HEK293 (cell line): ENCODE results near the gene ZNF273.
"Not testable (repeated sequence)": the region's sequence is repeated elsewhere in the genome, so short reads cannot be mapped to it uniquely, and the experiment has no call there.

Experiments used
- CTCF ChIA-PET: fragments of 350-600 bp; formaldehyde crosslinking; extraction: SDS; loops from one replicate; lab custom pipeline; 2021; ENCODE audit warnings: antibody characterized with exemption; lab: Yijun Ruan, JAX
- POLR2A ChIA-PET: fragments of 300-600 bp; formaldehyde crosslinking; extraction: SDS; loops from one replicate; lab custom pipeline; 2020; ENCODE audit warnings: antibody characterized with exemption, inconsistent platforms; lab: Yijun Ruan, JAX
- H3K27ac ChIP-seq: fragments of 200-500 bp; sonication (Bioruptor generic); 2 replicates; pipeline ENCODE4 v1.5.1; 2014; ENCODE audit warnings: low read depth, low read length, control low read depth, inconsistent platforms; ENCODE audit errors: extremely low read depth
- H3K36me3 ChIP-seq, 2 experiments: fragments of 200-500 bp in 1 of 2; sonication (Bioruptor generic) in 1 of 2; 1 replicate in 1 of 2; 2 replicates in 1 of 2; pipeline ENCODE4 v1.5.1; 2014 to 2017; ENCODE audit warnings: inconsistent platforms in 2 of 2, low read length in 2 of 2; ENCODE audit not compliant: control insufficient read depth in 2 of 2, insufficient read depth in 1 of 2
- H3K4me1 ChIP-seq: fragments of 200-500 bp; sonication (Bioruptor generic); 2 replicates; pipeline ENCODE4 v1.5.1; 2014; ENCODE audit warnings: mild to moderate bottlenecking, low read length, inconsistent platforms; ENCODE audit not compliant: control insufficient read depth, insufficient read depth
- H3K4me3 ChIP-seq: 2 replicates; pipeline ENCODE4 v1.5.1; 2011; ENCODE audit warnings: low read depth, mild to moderate bottlenecking, control low read depth, low read length, moderate library complexity
- H3K9me3 ChIP-seq: fragments of 200-500 bp; sonication (Bioruptor generic); 2 replicates; pipeline ENCODE4 v1.5.1; 2014; ENCODE audit warnings: low read depth, low read length, inconsistent platforms; ENCODE audit not compliant: control insufficient read depth, insufficient read depth
- GLIS2 ChIP-seq: fragments of 450-650 bp; formaldehyde crosslinking; IDR thresholded peaks from 2 replicates; pipeline ENCODE4 v1.5.1; 2016; ENCODE audit warnings: missing biosample characterization, missing genetic modification characterization
- KLF1 ChIP-seq: fragments of 450-650 bp; formaldehyde crosslinking; IDR thresholded peaks from 2 replicates; pipeline ENCODE4 v1.5.1; 2016; ENCODE audit warnings: missing biosample characterization, missing genetic modification characterization
- SP3 ChIP-seq: fragments of 450-650 bp; formaldehyde crosslinking; IDR thresholded peaks from 2 replicates; pipeline ENCODE4 v1.5.1; 2016; ENCODE audit warnings: missing biosample characterization, missing genetic modification characterization
- ZBTB20 ChIP-seq: fragments of 450-650 bp; formaldehyde crosslinking; IDR thresholded peaks from 2 replicates; pipeline ENCODE4 v1.5.1; 2016; ENCODE audit warnings: missing biosample characterization, missing genetic modification characterization
- ZBTB48 ChIP-seq: fragments of 450-650 bp; formaldehyde crosslinking; IDR thresholded peaks from 2 replicates; pipeline ENCODE4 v1.5.1; 2016; ENCODE audit warnings: missing biosample characterization, missing genetic modification characterization
- ZBTB8A ChIP-seq: fragments of 450-650 bp; formaldehyde crosslinking; IDR thresholded peaks from 2 replicates; pipeline ENCODE4 v1.5.1; 2016; ENCODE audit warnings: missing biosample characterization, missing genetic modification characterization
- ZFHX2 ChIP-seq: fragments of 450-650 bp; formaldehyde crosslinking; conservative IDR thresholded peaks from 2 replicates; pipeline ENCODE4 v1.5.1; 2016; ENCODE audit warnings: missing biosample characterization, missing genetic modification characterization
- ZIC2 ChIP-seq: fragments of 450-650 bp; formaldehyde crosslinking; IDR thresholded peaks from 2 replicates; pipeline ENCODE4 v1.5.1; 2016; ENCODE audit warnings: missing biosample characterization, missing genetic modification characterization
- ZNF335 ChIP-seq: fragments of 450-650 bp; formaldehyde crosslinking; conservative IDR thresholded peaks from 2 replicates; pipeline ENCODE4 v1.5.1; 2016; ENCODE audit warnings: missing biosample characterization, missing genetic modification characterization
- ZNF561 ChIP-seq: fragments of 450-650 bp; IDR thresholded peaks from 2 replicates; pipeline ENCODE4 v1.5.1; 2018; ENCODE audit warnings: missing biosample characterization, missing genetic modification characterization, borderline replicate concordance
- ZNF623 ChIP-seq: fragments of 450-650 bp; formaldehyde crosslinking; IDR thresholded peaks from 2 replicates; pipeline ENCODE4 v1.5.1; 2016; ENCODE audit warnings: missing biosample characterization, missing genetic modification characterization
- ZNF791 ChIP-seq: fragments of 450-650 bp; formaldehyde crosslinking; IDR thresholded peaks from 2 replicates; pipeline ENCODE4 v1.5.1; 2016; ENCODE audit warnings: missing biosample characterization, missing genetic modification characterization
- ZSCAN16 ChIP-seq: fragments of 450-650 bp; formaldehyde crosslinking; IDR thresholded peaks from 2 replicates; pipeline ENCODE4 v1.5.1; 2016; ENCODE audit warnings: missing biosample characterization, missing genetic modification characterization
- TF ChIP-seq, protein P1 (sequence below): fragments of 450-650 bp; formaldehyde crosslinking; IDR thresholded peaks from 2 replicates; pipeline ENCODE4 v1.5.1; 2016; ENCODE audit warnings: missing biosample characterization, missing genetic modification characterization
- TF ChIP-seq, protein P2 (sequence below): fragments of 450-650 bp; formaldehyde crosslinking; optimal IDR thresholded peaks from 2 replicates; pipeline ENCODE3; 2016; ENCODE audit warnings: missing biosample characterization, mild to moderate bottlenecking, missing genetic modification characterization

ZNF273 gene

DNA sequence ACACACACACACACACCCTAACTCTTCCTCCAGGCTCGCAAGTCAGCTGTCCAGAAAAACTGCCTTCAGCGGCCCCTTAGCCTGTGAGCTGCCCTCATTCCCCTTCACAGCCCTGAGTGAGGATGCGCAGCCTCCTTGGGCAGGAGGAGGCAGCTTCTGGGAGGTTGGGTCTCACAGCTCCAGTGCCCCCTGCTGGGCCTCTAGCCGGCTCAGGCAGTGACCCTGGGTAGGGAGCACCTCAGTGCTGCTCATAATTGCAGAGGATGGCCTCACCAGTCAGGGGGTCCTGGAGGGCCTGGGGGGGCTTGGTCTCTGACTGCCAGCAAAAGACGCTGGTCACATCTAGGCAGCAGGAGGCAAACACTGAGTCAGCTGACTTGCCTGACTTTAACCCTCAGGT, 43.7 kb downstream of the ZNF273 start:
- Histone ChIP-seq H3K27ac (no peak overlapping the region), H3K4me3 (no peak overlapping the region), H3K4me1 (no peaks in the 10 kb centered on the region), H3K36me3 (no peaks in the 10 kb centered on the region), H3K9me3 (no peaks in the 10 kb centered on the region)
- ChIA-PET CTCF (no interaction called here), POLR2A (no interaction called here)
- TF ChIP-seq ZIC2 (tag by site-specific recombination) (0 out of 2 replicates have a peak, but pooled peaks have one; percentile 30), ZSCAN16 (no peak), ZNF561 (no peak), ZBTB48 (tag by site-specific recombination) (peak; percentile 67)

DNA sequence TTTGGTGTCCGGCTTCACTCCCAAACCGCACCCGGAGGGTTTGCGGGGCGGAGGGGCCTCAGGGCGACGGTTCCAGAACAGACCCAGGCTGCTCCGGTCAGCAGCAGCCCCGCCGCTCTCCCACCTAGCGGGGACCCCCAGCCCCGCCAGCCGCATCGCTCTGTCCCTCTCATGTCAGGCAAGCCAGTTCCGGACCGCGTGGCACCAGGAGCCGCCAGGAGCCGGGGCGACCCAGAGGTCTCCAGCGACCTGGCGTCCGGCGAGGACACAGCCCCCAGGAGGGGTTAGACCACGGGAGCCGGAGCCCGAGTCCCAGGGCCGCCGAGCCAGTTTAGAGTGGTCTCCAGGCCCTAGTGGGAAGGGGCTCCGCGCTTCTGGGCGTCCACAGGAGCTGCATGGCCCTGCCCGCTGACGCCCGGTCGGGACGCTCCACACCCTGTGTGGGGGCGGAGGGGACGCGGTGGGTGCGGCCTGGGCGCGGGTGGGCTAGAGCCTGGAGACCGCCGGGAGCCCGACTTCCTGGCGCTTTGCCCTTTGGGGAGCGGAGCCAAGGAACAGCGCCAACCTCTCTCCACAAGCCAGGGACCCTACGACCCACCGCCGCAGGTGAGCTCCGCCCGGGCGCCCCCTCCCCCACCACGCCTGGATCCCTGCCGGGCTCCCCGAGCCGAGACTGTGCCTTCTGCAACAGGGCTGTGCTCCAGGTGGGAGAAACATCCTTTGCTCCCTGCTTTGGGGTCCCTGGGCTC, 44.4 kb downstream of the ZNF273 start:
- no peaks in the 10 kb centered on the region for H3K36me3 ChIP-seq
- peak overlapping the region; percentile 40 for H3K4me3 ChIP-seq
- TF ChIP-seq ZNF335 (tag by site-specific recombination): peak; percentile 42; the same call in 1 of the 2 replicates
- peak; percentile 40; the same call in 1 of the 2 replicates for TF ChIP-seq ZBTB8A
- peak; percentile 24; the same call in 1 of the 2 replicates for TF ChIP-seq ZIC2 (tag by site-specific recombination)
- peak; percentile 45 for TF ChIP-seq ZFHX2 (tag by site-specific recombination)
- TF ChIP-seq ZBTB20 (tag by site-specific recombination): 0 out of 2 replicates have a peak, but pooled peaks have one; percentile 24
- TF ChIP-seq, protein P1, sequence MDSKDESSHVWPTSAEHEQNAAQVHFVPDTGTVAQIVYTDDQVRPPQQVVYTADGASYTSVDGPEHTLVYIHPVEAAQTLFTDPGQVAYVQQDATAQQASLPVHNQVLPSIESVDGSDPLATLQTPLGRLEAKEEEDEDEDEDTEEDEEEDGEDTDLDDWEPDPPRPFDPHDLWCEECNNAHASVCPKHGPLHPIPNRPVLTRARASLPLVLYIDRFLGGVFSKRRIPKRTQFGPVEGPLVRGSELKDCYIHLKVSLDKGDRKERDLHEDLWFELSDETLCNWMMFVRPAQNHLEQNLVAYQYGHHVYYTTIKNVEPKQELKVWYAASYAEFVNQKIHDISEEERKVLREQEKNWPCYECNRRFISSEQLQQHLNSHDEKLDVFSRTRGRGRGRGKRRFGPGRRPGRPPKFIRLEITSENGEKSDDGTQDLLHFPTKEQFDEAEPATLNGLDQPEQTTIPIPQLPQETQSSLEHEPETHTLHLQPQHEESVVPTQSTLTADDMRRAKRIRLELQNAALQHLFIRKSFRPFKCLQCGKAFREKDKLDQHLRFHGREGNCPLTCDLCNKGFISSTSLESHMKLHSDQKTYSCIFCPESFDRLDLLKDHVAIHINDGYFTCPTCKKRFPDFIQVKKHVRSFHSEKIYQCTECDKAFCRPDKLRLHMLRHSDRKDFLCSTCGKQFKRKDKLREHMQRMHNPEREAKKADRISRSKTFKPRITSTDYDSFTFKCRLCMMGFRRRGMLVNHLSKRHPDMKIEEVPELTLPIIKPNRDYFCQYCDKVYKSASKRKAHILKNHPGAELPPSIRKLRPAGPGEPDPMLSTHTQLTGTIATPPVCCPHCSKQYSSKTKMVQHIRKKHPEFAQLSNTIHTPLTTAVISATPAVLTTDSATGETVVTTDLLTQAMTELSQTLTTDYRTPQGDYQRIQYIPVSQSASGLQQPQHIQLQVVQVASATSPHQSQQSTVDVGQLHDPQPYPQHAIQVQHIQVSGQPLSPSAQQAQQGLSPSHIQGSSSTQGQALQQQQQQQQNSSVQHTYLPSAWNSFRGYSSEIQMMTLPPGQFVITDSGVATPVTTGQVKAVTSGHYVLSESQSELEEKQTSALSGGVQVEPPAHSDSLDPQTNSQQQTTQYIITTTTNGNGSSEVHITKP (tag by site-specific recombination): peak; percentile 66
- no peak for TF ChIP-seq ZNF791 (tag by site-specific recombination)
- 0 out of 2 replicates have a peak, but pooled peaks have one; percentile 36 for TF ChIP-seq SP3 (tag by site-specific recombination)
- peak; percentile 49 for TF ChIP-seq KLF1 (tag by site-specific recombination)
- TF ChIP-seq, protein P2, sequence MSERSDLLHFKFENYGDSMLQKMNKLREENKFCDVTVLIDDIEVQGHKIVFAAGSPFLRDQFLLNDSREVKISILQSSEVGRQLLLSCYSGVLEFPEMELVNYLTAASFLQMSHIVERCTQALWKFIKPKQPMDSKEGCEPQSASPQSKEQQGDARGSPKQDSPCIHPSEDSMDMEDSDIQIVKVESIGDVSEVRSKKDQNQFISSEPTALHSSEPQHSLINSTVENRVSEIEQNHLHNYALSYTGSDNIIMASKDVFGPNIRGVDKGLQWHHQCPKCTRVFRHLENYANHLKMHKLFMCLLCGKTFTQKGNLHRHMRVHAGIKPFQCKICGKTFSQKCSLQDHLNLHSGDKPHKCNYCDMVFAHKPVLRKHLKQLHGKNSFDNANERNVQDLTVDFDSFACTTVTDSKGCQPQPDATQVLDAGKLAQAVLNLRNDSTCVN (tag by site-specific recombination): no peak
- peak; percentile 38; the same call in 1 of the 2 replicates for TF ChIP-seq GLIS2
- no peak for TF ChIP-seq ZNF623 (tag by site-specific recombination)
- ChIA-PET POLR2A (no interaction called here), CTCF (interaction anchor here (0.7 kb wide), 1 partner anchor 906 kb away, joined by 3 read pairs; no protein-coding TSS in a partner anchor)
- H3K9me3 ChIP-seq: no peaks in the 10 kb centered on the region
- H3K27ac ChIP-seq: no peak overlapping the region; the same call in 1 of the 2 replicates
- no peaks in the 10 kb centered on the region for H3K4me1 ChIP-seq

DNA sequence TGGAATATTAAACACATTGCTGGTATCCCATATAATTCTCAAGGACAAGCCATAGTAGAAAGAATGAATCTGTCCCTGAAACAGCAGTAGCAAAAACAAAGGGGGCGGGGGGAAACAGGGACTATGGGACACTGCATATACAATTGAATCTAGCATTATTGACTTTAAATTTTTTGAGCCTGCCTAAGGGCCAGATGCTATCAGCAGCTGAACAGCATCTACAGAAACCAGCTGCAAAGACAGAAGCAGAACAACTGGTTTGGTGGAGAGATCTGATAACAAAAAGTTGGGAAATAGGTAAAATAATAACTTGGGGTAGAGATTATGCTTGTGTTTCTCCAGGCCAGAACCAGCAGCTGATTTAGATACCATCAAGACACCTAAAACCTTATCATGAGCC, 45.7 kb downstream of the ZNF273 start:
- POLR2A ChIA-PET, H3K9me3 ChIP-seq, H3K4me3 ChIP-seq, H3K4me1 ChIP-seq, H3K36me3 ChIP-seq, H3K27ac ChIP-seq: not testable (repeated sequence)
- CTCF ChIA-PET: interaction anchor here (0.8 to 1.3 kb wide), 2 partner anchors 13 to 360 kb away, joined by 3 to 4 read pairs; no protein-coding TSS in a partner anchor

DNA sequence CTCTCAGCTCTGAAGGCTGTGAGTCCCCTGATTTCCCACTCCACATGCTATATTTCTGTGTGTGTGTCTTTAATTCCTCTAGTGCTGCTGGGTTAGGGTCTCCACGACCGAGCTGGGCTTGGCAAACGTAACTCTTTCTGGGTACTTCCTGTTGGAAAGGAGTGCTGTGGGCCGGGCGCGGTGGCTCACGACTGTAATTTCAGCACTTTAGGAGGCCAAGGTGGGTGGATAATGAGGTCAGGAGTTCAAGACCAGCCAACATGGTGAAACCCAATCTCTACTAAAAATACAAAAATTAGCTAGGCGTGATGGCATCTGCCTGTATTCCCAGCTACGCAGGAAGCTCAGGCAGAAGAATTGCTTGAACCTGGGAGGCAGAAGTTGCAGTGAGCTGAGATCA, 47.6 kb downstream of the ZNF273 start:
- CTCF ChIA-PET: interaction anchor here (0.7 to 2.5 kb wide), 11 partner anchors 9 to 1063 kb away, joined by 3 to 19 read pairs (median 4); partner anchors contain the start of gene ERV3-1
- H3K4me3 ChIP-seq, H3K27ac ChIP-seq, H3K4me1 ChIP-seq, H3K36me3 ChIP-seq, H3K9me3 ChIP-seq, POLR2A ChIA-PET: not testable (repeated sequence)
